Measurements from ENCODE around the gene CCDC40. TPM values are rescaled to one million over a fixed set of nuclear protein-coding genes. Genes with fewer than 3 reads are reported as not detected.
A peak's percentile ranks its signal among the peaks of the same experiment; 100 is the strongest.

The CCDC40 gene
- total and polyA plus RNA-seq, 10 of the 15 experiments (the other 5 are each of a cell fraction or from before 2014, with no cell fraction given), result 0.06 to 0.10 TPM; not detected in 8

- in situ Hi-C loops (cut with MboI), result no loop called here
- Histone ChIP-seq H3K9ac (ENCODE audit: control insufficient read depth, insufficient read depth, low read length) (peak within 1 kb of the TSS; percentile 88), H3K4me1 (ENCODE audit: control insufficient read depth, insufficient read depth, low read length) (peaks cover 15% of the 10 kb centered on the region), H3K9me3 (replicated peaks; ENCODE audit: control insufficient read depth, insufficient read depth, low read length) (no peaks in the 10 kb centered on the region), H3K27me3 (replicated peaks in 1 of 2; ENCODE audit: control insufficient read depth in 2 of 2, insufficient read depth in 2 of 2, low read length in 1 of 2) (no peaks in the 10 kb centered on the region), H3K36me3 (ENCODE audit: control insufficient read depth in 2 of 2, insufficient read depth in 2 of 2, low read length in 1 of 2) (peaks cover 7 to 11% of the 10 kb centered on the region in 2 experiments), H3K79me2 (ENCODE audit: control insufficient read depth, insufficient read depth, low read length) (peaks cover 42% of the 10 kb centered on the region), H4K20me1 (ENCODE audit: control insufficient read depth, insufficient read depth) (0 out of 2 replicates have a peak, but pooled peaks cover 3% of the 10 kb centered on the region), H2AFZ (ENCODE audit: control insufficient read depth, low read depth, low read length) (peak within 1 kb of the TSS; percentile 85), H3K4me3 (peak within 1 kb of the TSS; percentile 92), H3K27ac (ENCODE audit: control insufficient read depth, insufficient read depth) (peak within 1 kb of the TSS; percentile 79), H3K4me2 (ENCODE audit: control insufficient read depth, insufficient read depth) (peak within 1 kb of the TSS; percentile 75)
- TSS peak; percentile 96 for BruUV-seq (replicated peaks)
- ATAC-seq (peak; percentile 93), FAIRE-seq (peak; percentile 96), DNase-seq (ENCODE audit: low read depth, low spot score) (peak; percentile 98)
- under 1% methylated on average over 90 of the region's 90 CpGs for WGBS (ENCODE audit: insufficient coverage, insufficient replicate concordance, low lambda C conversion rate, missing lambda C conversion rate)
- ChIA-PET RAD21 (ENCODE audit: unreplicated experiment) (interaction anchor here (0.7 to 1.4 kb wide), 3 partner anchors 11 to 46 kb away, joined by 3 to 9 read pairs (median 4); partner anchors contain the start of gene GAA), SMC1A (ENCODE audit: uncharacterized antibody, unreplicated experiment) (interaction anchor here (1.3 kb wide), 1 partner anchor 15 kb away, joined by 3 read pairs; no protein-coding TSS in a partner anchor), POLR2A (interaction anchor here (0.6 kb wide), 1 partner anchor 177 kb away, joined by 3 read pairs; no protein-coding TSS in a partner anchor), CTCF (interaction anchor here (1.4 kb wide), 1 partner anchor 23 kb away, joined by 3 read pairs; no protein-coding TSS in a partner anchor)
- intact Hi-C loops (cut with micrococcal nuclease; ENCODE audit: unreplicated experiment), result loop anchor here (1.0 kb wide), 1 partner anchor 112 kb away; no protein-coding TSS in a partner anchor
- TF ChIP-seq IKZF1 (conservative IDR thresholded peaks at IDR 0.05) (peak; percentile 63), USF2 (IDR thresholded peaks at IDR 0.05; ENCODE audit: borderline replicate concordance, low read depth, low read length) (peak; percentile 65), MXI1 (IDR thresholded peaks at IDR 0.05; ENCODE audit: low read depth, low read length) (peak; percentile 85), USF1 (IDR thresholded peaks at IDR 0.05; ENCODE audit: borderline replicate concordance, extremely low read length, insufficient read depth, low read depth, low read length) (peak; percentile 76), MAX (IDR thresholded peaks at IDR 0.05; ENCODE audit: low read depth, low read length) (peak; percentile 66), PBX3 (IDR thresholded peaks at IDR 0.05; ENCODE audit: insufficient replicate concordance, low read depth, low read length) (no peak), HDGF (IDR thresholded peaks at IDR 0.05) (peak; percentile 81), CREM (IDR thresholded peaks at IDR 0.05; ENCODE audit: low read depth) (peak; percentile 86), STAT1 (conservative IDR thresholded peaks at IDR 0.05) (peak; percentile 11; the same call in 1 of the 2 replicates), REST (IDR thresholded peaks at IDR 0.05; ENCODE audit: low read depth, low read length) (0 out of 2 replicates have a peak, but pooled peaks have one; percentile 12), JUNB (IDR thresholded peaks at IDR 0.05) (no peak), POLR2A (IDR thresholded peaks at IDR 0.05; ENCODE audit: low read depth, low read length) (peak; percentile 99), CREB1 (IDR thresholded peaks at IDR 0.05; ENCODE audit: low read depth) (peak; percentile 83), PKNOX1 (IDR thresholded peaks at IDR 0.05) (peak; percentile 80), SMARCA5 (IDR thresholded peaks at IDR 0.05) (peak; percentile 92; the same call in 1 of the 2 replicates)
Measured at GRCh38 chr17:80147035-80147822, 110.8 kb downstream of the CCDC40 start, which contains the start of gene EIF4A3. Gene EIF4A3, minus strand, starts transcription at chr17:80147128. Its CDS starts 167 bp downstream, at chr17:80146961.
